Spinal cord (tissue), 10 donors: ENCODE results near the gene AQP10. TPM values are rescaled to one million over a fixed set of nuclear protein-coding genes. Genes with fewer than 3 reads are reported as not detected.
A peak's percentile ranks its signal among the peaks of the same experiment; 100 is the strongest.
"Not testable (repeated sequence)": the region's sequence is repeated elsewhere in the genome, so short reads cannot be mapped to it uniquely, and the experiment has no call there.

Experiments
- DNase-seq, 6 donors: peaks; one replicate each; pipeline versions ENCODE4 v3.0.0 to v3.0.0-alpha.2; 2013 to 2015; ENCODE audit warnings: low spot score in 6 of 6, low read depth in 4 of 6
- H3K27ac ChIP-seq: one replicate; pipeline ENCODE4 v1.5.1; 2013; ENCODE audit warnings: low read depth, low read length, control low read depth
- H3K27me3 ChIP-seq: one replicate; pipeline ENCODE4 v1.6.1; 2013; ENCODE audit warnings: low read length; ENCODE audit not compliant: control insufficient read depth, insufficient read depth
- H3K36me3 ChIP-seq: one replicate; pipeline ENCODE4 v1.6.1; 2013; ENCODE audit warnings: low read length; ENCODE audit not compliant: control insufficient read depth, insufficient read depth
- H3K4me1 ChIP-seq: one replicate; pipeline ENCODE4 v1.6.1; 2013; ENCODE audit warnings: low read length; ENCODE audit not compliant: control insufficient read depth, insufficient read depth
- H3K4me3 ChIP-seq: one replicate; pipeline ENCODE4 v1.5.1; 2013; ENCODE audit warnings: low read depth, low read length, control low read depth
- H3K9me3 ChIP-seq: one replicate; pipeline ENCODE4 v1.6.1; 2013; ENCODE audit warnings: low read length; ENCODE audit not compliant: control insufficient read depth, insufficient read depth
- WGBS: methylation state at CpG from one replicate; pipeline ENCODE4 v1.1.5; 2013; ENCODE audit warnings: missing lambda C conversion rate; ENCODE audit not compliant: insufficient coverage; 5-methylcytosine and 5-hydroxymethylcytosine counted together
- polyA plus RNA-seq, 2 donors: library from polyadenylated mRNA; unstranded; fragments of 120-200 nt; gene quantifications; one replicate each; pipeline ENCODE4 v1.2.1, GENCODE V29; 2013; ENCODE audit not compliant: insufficient read length in 2 of 2
- total RNA-seq, 2 donors: library from RNA; depleted of rRNA in 1 of 2; stranded (reverse); fragments of 120-200 nt in 1 of 2; fragments of >200 nt in 1 of 2; gene quantifications; one replicate each; pipeline versions ENCODE4 v1.2.3 to v1.2.4, GENCODE V29; 2013 to 2014
- donor health status: healthy.

AQP10 gene
- total and polyA plus RNA-seq, 4 donors = 0.30 TPM; not detected in 3

DNA sequence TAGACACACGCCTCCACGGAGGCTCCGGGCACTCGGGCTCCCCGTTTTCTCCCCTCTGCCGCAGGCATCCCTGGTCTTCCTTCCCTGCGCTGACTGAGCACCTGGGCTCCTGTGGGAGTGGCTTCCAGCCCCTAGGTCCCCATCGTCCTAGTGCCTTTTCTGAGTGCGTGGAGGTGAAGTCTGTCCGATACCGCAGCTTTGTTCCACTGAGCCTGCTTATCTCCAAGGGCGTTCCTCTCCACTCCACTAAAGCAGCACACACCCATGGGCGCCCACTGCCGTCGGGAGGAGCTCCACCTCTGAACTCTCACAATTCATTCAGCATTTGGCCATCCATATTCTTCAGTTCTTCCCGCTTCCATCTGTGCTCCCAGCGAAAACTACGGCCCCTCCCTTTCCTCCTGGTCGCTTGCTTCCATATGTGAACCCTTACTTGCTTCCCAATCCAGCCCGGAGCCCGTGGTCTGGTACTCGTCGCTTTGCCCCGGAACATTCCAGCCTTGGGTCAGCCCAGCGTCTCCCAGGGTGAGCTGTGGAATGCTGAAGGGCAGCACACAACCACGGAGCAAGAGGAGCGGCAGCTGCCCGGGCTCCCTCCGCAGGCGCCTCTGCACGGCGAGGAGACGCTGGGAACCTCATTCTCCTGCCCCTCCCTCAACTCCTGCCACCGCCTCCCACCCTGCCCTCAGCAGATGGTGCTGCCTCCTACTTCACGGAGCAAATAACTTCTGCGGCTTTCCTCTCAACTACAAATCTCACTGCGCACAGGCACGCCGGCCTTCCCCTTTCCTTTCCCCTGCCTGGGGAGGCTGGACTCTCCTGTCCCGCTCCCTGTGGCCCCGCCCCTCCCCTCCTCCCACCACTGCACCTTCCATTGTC, 31.9 kb downstream of the AQP10 start:
- Histone ChIP-seq H3K36me3 (peaks cover 28% of the 10 kb centered on the region), H3K9me3 (no peaks in the 10 kb centered on the region), H3K4me3 (peak overlapping the region; percentile 31), H3K27me3 (peaks cover 2% of the 10 kb centered on the region), H3K4me1 (peaks cover 15% of the 10 kb centered on the region), H3K27ac (no peak overlapping the region)
- 5% methylated on average over 40 of the region's 41 CpGs for WGBS
- DNase-seq = peak in 3 of 6 donors; percentile 9 to 62 (median 41)

DNA sequence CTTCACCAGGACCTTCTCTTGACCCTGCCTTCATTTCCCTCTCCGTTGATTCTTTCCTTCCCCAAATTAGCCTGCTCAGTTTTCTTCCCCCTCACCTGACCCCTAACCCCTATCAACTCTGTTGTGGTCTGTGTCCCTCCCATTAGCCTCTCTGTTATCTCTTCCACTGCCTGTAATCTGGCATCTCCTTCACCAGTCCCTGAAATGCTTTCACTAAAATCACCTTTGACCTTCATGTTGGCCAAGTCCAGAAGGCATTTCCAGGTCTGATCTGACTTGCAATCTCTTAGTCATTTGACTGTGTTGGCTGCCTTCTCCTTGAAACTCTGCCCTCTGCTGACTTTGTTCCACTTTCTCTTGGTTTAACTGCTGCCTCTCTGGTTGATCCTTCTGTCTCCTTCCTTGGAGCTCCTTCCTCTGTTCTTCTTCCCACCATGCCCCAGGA, 32.6 kb downstream of the AQP10 start:
- WGBS = 5% methylated on average over 1 of the region's 1 CpG
- H3K4me1 ChIP-seq = peaks cover 15% of the 10 kb centered on the region
- no peak overlapping the region for H3K27ac ChIP-seq
- H3K27me3 ChIP-seq = peaks cover 2% of the 10 kb centered on the region
- H3K36me3 ChIP-seq = peaks cover 21% of the 10 kb centered on the region
- H3K9me3 ChIP-seq = no peaks in the 10 kb centered on the region
- DNase-seq = peak in 2 of 6 donors; percentile 13 to 28
- H3K4me3 ChIP-seq = no peak overlapping the region

DNA sequence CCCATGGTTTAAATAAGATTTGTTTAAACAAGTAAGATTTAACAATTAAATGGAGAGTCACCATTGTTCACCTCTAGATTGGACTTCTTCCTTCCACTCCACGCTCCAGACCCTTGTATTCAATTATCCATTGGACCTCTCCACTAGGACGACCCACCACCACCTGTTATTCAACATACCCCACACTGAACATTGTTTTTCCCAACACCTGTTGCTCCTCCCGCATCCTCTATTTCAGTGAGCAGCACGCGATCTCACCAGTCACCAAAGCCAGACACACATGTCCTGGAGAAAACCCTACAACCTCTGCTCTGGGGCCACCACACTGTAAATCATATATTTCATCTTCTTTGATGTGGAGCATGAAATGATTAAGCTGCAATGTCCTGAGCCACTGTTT, 33.1 kb downstream of the AQP10 start:
- Histone ChIP-seq H3K9me3 (no peaks in the 10 kb centered on the region), H3K4me1 (peaks cover 15% of the 10 kb centered on the region), H3K4me3 (no peak overlapping the region), H3K27ac (no peak overlapping the region), H3K36me3 (peaks cover 16% of the 10 kb centered on the region), H3K27me3 (peaks cover 2% of the 10 kb centered on the region)
- 90% methylated on average over 3 of the region's 5 CpGs for WGBS
- DNase-seq = no peak

DNA sequence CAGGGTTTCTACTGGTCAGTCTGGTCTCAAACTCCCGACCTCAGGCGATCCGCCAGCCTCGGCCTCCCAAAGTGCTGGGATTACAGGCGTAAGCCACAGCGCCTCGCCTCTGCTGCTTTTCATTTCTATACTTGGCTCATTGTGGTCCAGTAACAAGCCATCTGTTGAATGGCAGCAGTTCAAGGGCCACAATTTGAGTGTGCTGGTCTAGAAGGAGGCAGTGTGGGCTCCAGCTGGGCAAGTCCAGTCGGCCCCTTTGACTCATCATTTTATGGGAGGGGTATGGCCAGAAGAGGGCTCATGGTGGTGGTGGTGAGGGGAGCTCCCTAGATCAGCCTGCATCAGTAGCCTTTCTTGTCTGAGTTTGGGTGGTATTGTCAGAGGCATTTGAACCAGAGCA, 37.6 kb downstream of the AQP10 start:
- no peak overlapping the region for H3K4me3 ChIP-seq
- DNase-seq = no peak
- H3K36me3 ChIP-seq = no peaks in the 10 kb centered on the region
- no peaks in the 10 kb centered on the region for H3K27me3 ChIP-seq
- 84% methylated on average over 8 of the region's 8 CpGs for WGBS
- H3K9me3 ChIP-seq = no peaks in the 10 kb centered on the region
- H3K27ac ChIP-seq = no peak overlapping the region
- no peaks in the 10 kb centered on the region for H3K4me1 ChIP-seq

DNA sequence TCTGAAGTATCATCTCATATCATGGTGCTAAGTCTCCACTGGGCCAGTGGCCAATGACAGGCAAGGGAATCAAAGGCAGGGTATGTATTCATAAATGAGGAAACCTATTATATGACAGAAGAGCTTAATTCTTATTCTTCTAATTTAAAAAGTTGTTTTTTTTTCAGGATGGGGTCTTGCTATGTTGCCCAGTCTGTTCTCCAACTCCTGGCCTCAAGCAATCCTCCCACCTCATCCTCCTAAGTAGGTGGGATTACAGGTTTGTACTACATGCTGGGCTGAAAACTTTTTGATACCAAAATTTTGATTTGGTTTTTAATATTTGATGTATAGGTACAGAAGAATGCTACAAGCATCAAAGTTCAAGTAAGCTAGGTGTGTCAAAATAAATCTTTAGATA, 39.4 kb downstream of the AQP10 start:
- Histone ChIP-seq H3K27ac (no peak overlapping the region), H3K4me3 (no peak overlapping the region), H3K36me3 (no peaks in the 10 kb centered on the region), H3K9me3 (no peaks in the 10 kb centered on the region), H3K27me3 (no peaks in the 10 kb centered on the region), H3K4me1 (no peaks in the 10 kb centered on the region)
- DNase-seq = no peak

DNA sequence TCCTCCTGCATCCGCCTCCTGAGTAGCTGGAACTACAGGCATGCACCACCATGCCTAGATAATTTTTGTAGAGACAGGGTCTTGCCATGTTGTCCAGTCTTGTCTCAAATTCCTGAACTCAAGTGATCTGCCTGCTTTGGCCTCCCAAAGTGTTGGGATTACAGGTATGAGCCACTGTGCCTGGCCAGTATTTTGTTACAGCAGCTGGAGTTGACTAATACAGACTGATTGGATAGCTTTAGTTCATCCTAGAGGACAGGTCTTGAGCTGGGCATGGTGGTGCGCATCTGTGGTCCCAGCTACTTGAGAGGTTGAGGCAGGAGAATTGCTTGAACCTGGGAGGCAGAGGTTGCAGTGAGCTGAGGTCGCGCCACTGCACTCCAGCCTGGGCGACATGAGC, 40.0 kb downstream of the AQP10 start:
- not testable (repeated sequence) for H3K9me3 ChIP-seq
- 0% methylated on average over 1 of the region's 5 CpGs for WGBS

DNA sequence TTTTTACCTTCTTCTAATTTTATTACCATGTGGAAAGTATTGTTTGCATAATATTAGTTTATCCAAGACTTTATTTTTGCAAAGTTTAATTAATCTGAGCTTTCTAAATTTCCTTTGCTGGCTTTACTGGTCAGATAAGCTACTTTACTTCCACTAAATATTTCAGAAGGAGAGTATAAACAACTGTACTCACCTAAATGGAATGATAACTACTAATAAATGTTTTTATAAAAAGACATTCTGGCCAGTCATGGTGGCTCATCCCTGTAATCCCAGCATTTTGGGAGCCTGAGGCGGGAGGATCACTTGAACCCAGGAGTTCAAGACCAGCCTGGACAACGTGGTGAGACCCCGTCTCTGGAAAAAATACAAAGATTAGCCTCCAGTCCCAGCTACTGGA, 40.5 kb downstream of the AQP10 start:
- Histone ChIP-seq H3K4me1 (no peaks in the 10 kb centered on the region), H3K9me3 (no peaks in the 10 kb centered on the region), H3K27me3 (no peaks in the 10 kb centered on the region), H3K4me3 (no peak overlapping the region), H3K36me3 (no peaks in the 10 kb centered on the region), H3K27ac (no peak overlapping the region)
- DNase-seq = no peak
- 75% methylated on average over 2 of the region's 3 CpGs for WGBS

More for the DNA sequence above, 40.0 kb downstream of the AQP10 start:
- DNase-seq, H3K27ac ChIP-seq, H3K27me3 ChIP-seq, H3K4me1 ChIP-seq, H3K4me3 ChIP-seq, H3K36me3 ChIP-seq: not testable (repeated sequence)

DNA sequence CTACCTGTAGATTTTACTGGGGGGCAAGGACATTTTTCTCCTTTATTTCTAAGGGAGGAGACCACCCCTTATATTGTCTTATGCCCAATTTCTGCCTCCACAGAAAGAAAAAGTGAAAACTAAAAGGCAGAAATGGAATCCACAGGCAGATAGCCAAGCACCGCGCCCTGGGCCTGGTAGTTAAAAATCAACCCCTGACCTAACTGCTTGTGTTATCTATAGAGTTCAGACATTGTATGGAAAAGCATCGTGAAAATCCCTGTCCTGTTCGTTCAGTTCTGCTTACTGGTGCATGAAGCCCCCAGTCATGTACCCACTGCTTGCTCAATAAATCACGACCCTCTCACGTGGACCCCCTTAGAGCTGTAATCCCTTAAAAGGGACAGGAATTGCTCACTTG, 50.5 kb downstream of the AQP10 start:
- Histone ChIP-seq H3K9me3 (no peaks in the 10 kb centered on the region), H3K4me3 (no peak overlapping the region), H3K4me1 (no peaks in the 10 kb centered on the region), H3K27me3 (no peaks in the 10 kb centered on the region), H3K27ac (no peak overlapping the region), H3K36me3 (no peaks in the 10 kb centered on the region)
- no peak for DNase-seq
- 80% methylated on average over 1 of the region's 6 CpGs for WGBS

DNA sequence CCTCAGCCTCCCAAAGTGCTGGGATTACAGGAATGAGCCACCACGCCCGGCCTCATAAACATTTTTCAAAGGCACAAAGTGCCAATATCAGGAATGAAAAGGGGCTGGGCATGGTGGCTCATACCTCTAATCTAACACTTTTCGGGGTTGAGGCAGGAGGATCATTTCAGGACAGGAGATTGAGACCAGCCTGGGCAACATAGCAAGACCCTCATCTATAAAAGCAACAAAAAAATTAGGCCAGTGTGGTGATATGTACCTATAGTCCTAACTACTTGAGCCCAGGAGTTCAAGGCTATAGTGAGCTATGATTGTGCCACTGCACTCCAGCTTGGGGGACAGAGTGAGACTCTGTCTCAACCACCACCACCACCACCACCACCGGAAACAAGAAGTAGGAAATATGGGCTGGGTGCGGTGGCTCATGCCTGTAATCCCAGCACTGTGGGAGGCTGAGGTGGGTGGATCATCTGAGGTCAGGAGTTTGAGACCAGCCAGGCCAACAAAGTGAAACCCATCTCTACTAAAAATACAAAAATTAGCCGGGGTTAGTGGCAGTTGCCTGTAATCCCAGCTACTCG, 53.0 kb downstream of the AQP10 start:
- not testable (repeated sequence) for H3K4me3 ChIP-seq, H3K27me3 ChIP-seq, H3K4me1 ChIP-seq, DNase-seq, H3K27ac ChIP-seq, H3K9me3 ChIP-seq, H3K36me3 ChIP-seq
- no CpG with 5 or more reads among the region's 7 CpGs for WGBS
